ENCODE results near the gene NCK2. TPM values are rescaled to one million over a fixed set of nuclear protein-coding genes. Genes with fewer than 3 reads are reported as not detected.
A peak's percentile ranks its signal among the peaks of the same experiment; 100 is the strongest.

NCK2 gene
- total and polyA plus RNA-seq, 2 of the 13 experiments (the other 11 are each of a cell fraction or from before 2014, with no cell fraction given) = 14.8 to 23.5 TPM

DNA sequence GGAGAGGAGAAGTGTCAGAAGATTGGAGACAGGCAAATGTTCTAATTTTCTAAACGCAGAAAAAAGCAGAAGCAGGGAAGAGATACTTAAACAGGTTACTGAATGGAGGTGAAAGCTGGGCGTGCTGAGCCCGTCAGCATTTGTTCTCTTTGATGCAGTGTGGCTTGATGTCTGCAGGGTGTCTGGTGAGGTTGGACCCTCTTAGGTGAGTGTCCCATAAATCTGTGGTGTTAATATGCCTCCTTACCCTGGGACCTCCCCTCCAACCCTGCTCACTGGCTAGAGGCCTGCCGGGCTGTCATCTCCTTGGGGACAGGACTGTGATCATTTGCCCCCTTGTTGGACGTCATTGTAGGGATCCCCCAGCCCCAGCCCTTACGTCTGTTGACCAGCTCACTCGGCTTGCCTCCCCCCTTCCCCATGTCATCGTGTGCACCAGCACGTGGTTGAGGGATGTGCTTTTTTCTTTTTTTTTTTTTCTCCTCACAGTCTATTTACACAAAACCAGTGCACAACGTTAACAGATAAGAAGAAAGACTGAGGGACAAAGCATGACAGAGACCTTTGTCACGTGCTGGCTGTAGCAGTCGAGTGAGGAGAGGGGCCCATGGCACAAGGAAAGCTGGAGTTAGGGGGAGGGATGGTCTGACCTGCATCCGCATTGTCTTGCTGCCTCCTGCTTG, 56.4 kb downstream of the NCK2 start:
- Histone ChIP-seq H3K79me2 (ENCODE audit: insufficient read depth, low read length) (peaks cover 7% of the 10 kb centered on the region), H4K20me1 (ENCODE audit: insufficient read depth, low read length) (no peaks in the 10 kb centered on the region; the same call in 1 of the 2 replicates)
- intact Hi-C loops (cut with micrococcal nuclease; ENCODE audit: unreplicated experiment) = loop anchor here (2.0 kb wide), 1 partner anchor 22 kb away; no protein-coding TSS in a partner anchor
- no peak for TF ChIP-seq SOX6 (IDR thresholded peaks at IDR 0.05)
- TF ChIP-seq SOX6 (CRISPR knock-in tag; IDR thresholded peaks at IDR 0.05) = peak; percentile 96
- TF ChIP-seq, protein P1, sequence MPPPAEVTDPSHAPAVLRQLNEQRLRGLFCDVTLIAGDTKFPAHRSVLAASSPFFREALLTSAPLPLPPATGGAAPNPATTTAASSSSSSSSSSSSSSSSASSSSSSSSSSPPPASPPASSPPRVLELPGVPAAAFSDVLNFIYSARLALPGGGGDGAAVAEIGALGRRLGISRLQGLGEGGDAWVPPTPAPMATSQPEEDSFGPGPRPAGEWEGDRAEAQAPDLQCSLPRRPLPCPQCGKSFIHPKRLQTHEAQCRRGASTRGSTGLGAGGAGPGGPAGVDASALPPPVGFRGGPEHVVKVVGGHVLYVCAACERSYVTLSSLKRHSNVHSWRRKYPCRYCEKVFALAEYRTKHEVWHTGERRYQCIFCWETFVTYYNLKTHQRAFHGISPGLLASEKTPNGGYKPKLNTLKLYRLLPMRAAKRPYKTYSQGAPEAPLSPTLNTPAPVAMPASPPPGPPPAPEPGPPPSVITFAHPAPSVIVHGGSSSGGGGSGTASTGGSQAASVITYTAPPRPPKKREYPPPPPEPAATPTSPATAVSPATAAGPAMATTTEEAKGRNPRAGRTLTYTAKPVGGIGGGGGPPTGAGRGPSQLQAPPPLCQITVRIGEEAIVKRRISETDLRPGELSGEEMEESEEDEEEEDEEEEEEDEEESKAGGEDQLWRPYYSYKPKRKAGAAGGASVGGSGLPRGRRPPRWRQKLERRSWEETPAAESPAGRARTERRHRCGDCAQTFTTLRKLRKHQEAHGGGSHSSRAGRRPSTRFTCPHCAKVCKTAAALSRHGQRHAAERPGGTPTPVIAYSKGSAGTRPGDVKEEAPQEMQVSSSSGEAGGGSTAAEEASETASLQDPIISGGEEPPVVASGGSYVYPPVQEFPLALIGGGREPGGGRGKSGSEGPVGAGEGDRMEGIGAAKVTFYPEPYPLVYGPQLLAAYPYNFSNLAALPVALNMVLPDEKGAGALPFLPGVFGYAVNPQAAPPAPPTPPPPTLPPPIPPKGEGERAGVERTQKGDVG (CRISPR knock-in tag; IDR thresholded peaks at IDR 0.05; ENCODE audit: borderline replicate concordance) = 0 out of 2 replicates have a peak, but pooled peaks have one; percentile 16
- TF ChIP-seq, protein P2, sequence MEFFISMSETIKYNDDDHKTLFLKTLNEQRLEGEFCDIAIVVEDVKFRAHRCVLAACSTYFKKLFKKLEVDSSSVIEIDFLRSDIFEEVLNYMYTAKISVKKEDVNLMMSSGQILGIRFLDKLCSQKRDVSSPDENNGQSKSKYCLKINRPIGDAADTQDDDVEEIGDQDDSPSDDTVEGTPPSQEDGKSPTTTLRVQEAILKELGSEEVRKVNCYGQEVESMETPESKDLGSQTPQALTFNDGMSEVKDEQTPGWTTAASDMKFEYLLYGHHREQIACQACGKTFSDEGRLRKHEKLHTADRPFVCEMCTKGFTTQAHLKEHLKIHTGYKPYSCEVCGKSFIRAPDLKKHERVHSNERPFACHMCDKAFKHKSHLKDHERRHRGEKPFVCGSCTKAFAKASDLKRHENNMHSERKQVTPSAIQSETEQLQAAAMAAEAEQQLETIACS (CRISPR knock-in tag; IDR thresholded peaks at IDR 0.05) = no peak
- TF ChIP-seq ZNF572 (CRISPR knock-in tag; IDR thresholded peaks at IDR 0.05) = no peak
- TF ChIP-seq ZFP91 (CRISPR knock-in tag; IDR thresholded peaks at IDR 0.05; ENCODE audit: borderline replicate concordance) = peak; percentile 23; the same call in 1 of the 2 replicates
- TF ChIP-seq MYC (CRISPR knock-in tag; IDR thresholded peaks at IDR 0.05; ENCODE audit: borderline replicate concordance) = no peak
- TF ChIP-seq ZBTB7B (CRISPR knock-in tag; IDR thresholded peaks at IDR 0.05) = peak; percentile 52; the same call in 1 of the 2 replicates
- peak; percentile 13; the same call in 1 of the 2 replicates for TF ChIP-seq SPEN (CRISPR knock-in tag; IDR thresholded peaks at IDR 0.05; ENCODE audit: low read depth)
- TF ChIP-seq KLF16 (CRISPR knock-in tag; IDR thresholded peaks at IDR 0.05) = peak in 1 of 2 experiments; percentile 51; a peak in 1 of 4 replicates
- TF ChIP-seq NCOA2 (CRISPR knock-in tag; IDR thresholded peaks at IDR 0.05) = peak; percentile 30; the same call in 1 of the 2 replicates
- TF ChIP-seq, protein P3, sequence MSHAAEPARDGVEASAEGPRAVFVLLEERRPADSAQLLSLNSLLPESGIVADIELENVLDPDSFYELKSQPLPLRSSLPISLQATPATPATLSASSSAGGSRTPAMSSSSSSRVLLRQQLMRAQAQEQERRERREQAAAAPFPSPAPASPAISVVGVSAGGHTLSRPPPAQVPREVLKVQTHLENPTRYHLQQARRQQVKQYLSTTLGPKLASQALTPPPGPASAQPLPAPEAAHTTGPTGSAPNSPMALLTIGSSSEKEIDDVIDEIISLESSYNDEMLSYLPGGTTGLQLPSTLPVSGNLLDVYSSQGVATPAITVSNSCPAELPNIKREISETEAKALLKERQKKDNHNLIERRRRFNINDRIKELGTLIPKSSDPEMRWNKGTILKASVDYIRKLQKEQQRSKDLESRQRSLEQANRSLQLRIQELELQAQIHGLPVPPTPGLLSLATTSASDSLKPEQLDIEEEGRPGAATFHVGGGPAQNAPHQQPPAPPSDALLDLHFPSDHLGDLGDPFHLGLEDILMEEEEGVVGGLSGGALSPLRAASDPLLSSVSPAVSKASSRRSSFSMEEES (CRISPR knock-in tag; IDR thresholded peaks at IDR 0.05) = peak; percentile 60; the same call in 1 of the 2 replicates
- TF ChIP-seq, protein P4, sequence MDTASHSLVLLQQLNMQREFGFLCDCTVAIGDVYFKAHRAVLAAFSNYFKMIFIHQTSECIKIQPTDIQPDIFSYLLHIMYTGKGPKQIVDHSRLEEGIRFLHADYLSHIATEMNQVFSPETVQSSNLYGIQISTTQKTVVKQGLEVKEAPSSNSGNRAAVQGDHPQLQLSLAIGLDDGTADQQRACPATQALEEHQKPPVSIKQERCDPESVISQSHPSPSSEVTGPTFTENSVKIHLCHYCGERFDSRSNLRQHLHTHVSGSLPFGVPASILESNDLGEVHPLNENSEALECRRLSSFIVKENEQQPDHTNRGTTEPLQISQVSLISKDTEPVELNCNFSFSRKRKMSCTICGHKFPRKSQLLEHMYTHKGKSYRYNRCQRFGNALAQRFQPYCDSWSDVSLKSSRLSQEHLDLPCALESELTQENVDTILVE (CRISPR knock-in tag; IDR thresholded peaks at IDR 0.05) = no peak
- TF ChIP-seq TGIF2 (CRISPR knock-in tag; IDR thresholded peaks at IDR 0.05) = 0 out of 2 replicates have a peak, but pooled peaks have one; percentile 26

More for the DNA sequence above, 56.4 kb downstream of the NCK2 start:
- Histone ChIP-seq H3K4me2 (ENCODE audit: low read depth, low read length) (no peak overlapping the region), H3K4me3 (replicated peaks in 1 of 3; ENCODE audit: insufficient read depth in 1 of 3, low read depth in 2 of 3, low read length in 3 of 3) (no peak overlapping the region), H3K4me1 (ENCODE audit: insufficient read depth, low read length) (peaks cover 44% of the 10 kb centered on the region), H3K27me3 (ENCODE audit: control insufficient read depth in 1 of 2, insufficient read depth in 2 of 2, low read length in 2 of 2) (no peaks in the 10 kb centered on the region), H3K36me3 (replicated peaks in 1 of 2; ENCODE audit: control insufficient read depth in 1 of 2, insufficient read depth in 2 of 2, low read length in 2 of 2) (no peaks in the 10 kb centered on the region), H3K9ac (ENCODE audit: insufficient read depth, low read depth, low read length) (no peak overlapping the region), H2AFZ (ENCODE audit: low read length) (no peak overlapping the region), H3K9me3 (ENCODE audit: low read length) (no peaks in the 10 kb centered on the region), H3K27ac (ENCODE audit: extremely low read length, insufficient read depth, low read length) (no peak overlapping the region)
- in situ Hi-C loops (cut with HindIII; ENCODE audit: extremely low pct_ligation_motif_present, low pct_unique_long_range_greater_than_20kb) = no loop called here
- peak; percentile 52 for ATAC-seq
- ChIA-PET CTCF (ENCODE audit: low intra/inter-chr PET ratio, low total read pairs) (no interaction called here), POLR2A (no interaction called here)
- no peak for FAIRE-seq
- peak; percentile 43 for DNase-seq (ENCODE audit: low spot score)
- WGBS (ENCODE audit: low lambda C conversion rate) = 44% methylated on average over 12 of the region's 13 CpGs
- BruUV-seq (replicated peaks) = no TSS peak

All from HepG2 (cell line).